ENCODE measurements around the gene CNTFR.

CNTFR gene

GRCh38 chr9:34572628-34573027 lies 16.9 kb downstream of the CNTFR start:
- DNase-seq (ENCODE audit: low read depth in 2 of 2, low spot score in 1 of 2), result no peak

GRCh38 chr9:34572092-34572491 lies 17.4 kb downstream of the CNTFR start:
- DNase-seq (ENCODE audit: low read depth in 2 of 2, low spot score in 1 of 2), result no peak

DNA sequence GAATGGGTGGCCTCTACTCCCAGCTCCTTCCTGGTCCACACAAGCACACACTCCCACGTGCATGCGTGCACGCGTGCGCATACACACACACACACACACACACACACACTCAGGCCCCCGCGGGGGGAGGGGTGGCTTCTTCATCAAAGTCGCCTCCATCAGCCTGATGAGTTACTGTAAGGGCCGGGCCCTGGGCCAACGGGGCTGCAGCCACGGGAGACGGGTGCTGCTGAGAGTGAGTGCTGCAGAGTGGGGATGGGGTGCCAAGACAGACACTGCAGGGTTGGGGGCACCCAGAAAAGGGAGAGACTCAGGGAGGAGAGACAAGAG lies 18.1 kb downstream of the CNTFR start:
- no peak for DNase-seq (ENCODE audit: low read depth in 2 of 2, low spot score in 1 of 2)

DNA sequence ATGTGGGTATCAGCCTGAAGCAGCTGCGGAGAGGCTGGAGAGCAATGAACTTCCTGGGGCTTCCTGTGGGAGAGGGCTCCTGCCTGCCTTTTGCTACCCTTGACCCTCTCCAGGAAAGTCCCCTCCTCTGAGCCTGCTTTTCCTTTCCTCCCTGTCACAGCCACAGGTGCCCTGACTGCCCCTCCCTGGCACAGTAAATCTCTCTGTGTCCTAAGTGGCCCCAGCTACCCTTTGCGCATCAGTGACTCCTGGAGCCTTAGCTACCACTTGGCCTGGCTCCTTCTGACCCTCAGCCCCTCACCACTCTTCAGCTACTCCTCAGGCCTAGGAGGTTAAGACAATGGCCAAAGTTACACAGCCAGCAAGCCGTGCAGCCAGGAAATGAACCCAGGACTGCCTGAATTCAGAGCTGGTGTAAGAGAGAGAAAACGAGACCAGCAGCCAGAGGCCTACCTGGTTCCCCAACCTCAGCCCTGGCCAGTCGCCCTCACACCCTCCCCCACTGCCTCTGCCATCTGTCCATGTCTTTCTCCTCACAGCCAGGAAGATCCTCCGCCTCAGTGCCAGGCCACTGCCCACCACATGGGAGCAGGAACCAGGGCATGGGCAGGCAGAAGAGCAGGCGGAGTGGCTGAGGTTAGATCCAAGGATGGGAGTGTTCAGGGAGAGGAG lies 18.6 kb downstream of the CNTFR start:
- no peak for DNase-seq (ENCODE audit: low read depth in 2 of 2, low spot score in 1 of 2)

- DNase-seq (ENCODE audit: low read depth in 2 of 2, low spot score in 1 of 2), result no peak
Observed at GRCh38 chr9:34570376-34570775, 19.1 kb downstream of the CNTFR start.

DNA sequence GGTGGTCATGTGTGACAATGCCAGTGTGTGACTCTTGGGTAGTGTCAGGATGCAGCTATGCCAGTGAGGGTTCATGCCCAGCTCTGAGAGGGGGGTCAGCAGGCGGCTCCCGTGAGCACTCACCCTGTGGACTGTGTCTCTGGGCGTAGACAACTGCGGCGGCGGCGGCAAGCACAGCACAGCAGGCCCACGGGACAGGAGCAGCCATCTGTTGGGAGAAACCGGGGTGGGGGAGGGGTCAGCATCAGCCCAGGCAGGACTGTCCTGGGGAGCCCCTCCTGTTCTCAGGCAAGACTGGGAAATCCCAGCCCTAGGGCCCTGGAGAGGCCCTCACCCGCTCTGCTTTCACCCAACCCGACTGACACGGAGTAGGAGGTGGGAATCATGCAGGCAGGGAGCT lies 20.8 kb downstream of the CNTFR start:
- no peak for DNase-seq (ENCODE audit: low read depth in 2 of 2, low spot score in 1 of 2)

- DNase-seq (ENCODE audit: low read depth in 2 of 2, low spot score in 1 of 2), result no peak
Observed at GRCh38 chr9:34568133-34568532, 21.4 kb downstream of the CNTFR start.

- no peak for DNase-seq (ENCODE audit: low read depth in 2 of 2, low spot score in 1 of 2)
Observed at GRCh38 chr9:34566972-34567371, 22.6 kb downstream of the CNTFR start.

DNA sequence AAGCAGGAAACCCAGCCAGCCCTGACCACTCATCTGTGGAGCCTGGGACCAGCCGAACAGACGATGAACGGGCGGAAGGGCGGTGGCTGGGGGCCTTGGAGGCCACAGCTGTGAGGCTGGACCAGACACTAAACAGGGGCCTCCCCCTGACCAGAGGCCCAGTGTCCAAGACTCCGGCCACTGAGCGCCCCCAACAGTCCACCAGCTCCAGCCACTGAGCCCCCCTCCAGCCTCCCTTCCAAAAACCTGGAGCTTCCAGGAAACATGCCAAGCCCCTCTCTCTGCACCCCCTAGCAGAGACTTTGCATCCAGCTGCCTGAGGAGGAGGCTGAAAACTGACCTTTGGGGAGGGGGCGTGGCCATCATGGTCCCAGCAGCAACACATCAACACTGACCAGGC lies 23.2 kb downstream of the CNTFR start:
- DNase-seq (ENCODE audit: low read depth in 2 of 2, low spot score in 1 of 2), result no peak

DNA sequence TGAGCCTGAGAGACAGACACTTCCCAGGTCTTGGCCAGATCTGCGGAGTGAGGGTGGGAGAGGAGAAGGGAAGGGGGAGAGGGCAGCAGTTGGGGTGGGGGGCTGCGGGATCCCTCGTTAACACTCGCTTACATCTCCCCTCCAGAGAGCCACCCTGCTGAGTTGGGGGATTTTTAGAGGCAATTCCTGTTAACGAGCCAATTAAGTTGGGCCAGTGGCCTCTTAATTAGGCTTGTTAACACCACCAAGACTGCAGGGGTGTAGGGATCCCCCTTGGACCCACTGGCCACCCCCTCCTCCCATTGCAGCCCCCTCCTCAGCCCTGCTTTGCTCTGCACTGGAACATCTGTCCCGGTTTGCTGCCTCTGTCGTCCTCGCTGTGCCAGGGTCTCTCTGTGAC lies 23.7 kb downstream of the CNTFR start:
- no peak for DNase-seq (ENCODE audit: low read depth in 2 of 2, low spot score in 1 of 2)

GRCh38 chr9:34564617-34565016 lies 24.9 kb downstream of the CNTFR start:
- no peak for DNase-seq (ENCODE audit: low read depth in 2 of 2, low spot score in 1 of 2)

GRCh38 chr9:34563262-34563661 lies 26.3 kb downstream of the CNTFR start:
- no peak for DNase-seq (ENCODE audit: low read depth in 2 of 2, low spot score in 1 of 2)

- no peak for DNase-seq (ENCODE audit: low read depth in 2 of 2, low spot score in 1 of 2)
Observed at GRCh38 chr9:34562135-34562745, 27.3 kb downstream of the CNTFR start.

DNA sequence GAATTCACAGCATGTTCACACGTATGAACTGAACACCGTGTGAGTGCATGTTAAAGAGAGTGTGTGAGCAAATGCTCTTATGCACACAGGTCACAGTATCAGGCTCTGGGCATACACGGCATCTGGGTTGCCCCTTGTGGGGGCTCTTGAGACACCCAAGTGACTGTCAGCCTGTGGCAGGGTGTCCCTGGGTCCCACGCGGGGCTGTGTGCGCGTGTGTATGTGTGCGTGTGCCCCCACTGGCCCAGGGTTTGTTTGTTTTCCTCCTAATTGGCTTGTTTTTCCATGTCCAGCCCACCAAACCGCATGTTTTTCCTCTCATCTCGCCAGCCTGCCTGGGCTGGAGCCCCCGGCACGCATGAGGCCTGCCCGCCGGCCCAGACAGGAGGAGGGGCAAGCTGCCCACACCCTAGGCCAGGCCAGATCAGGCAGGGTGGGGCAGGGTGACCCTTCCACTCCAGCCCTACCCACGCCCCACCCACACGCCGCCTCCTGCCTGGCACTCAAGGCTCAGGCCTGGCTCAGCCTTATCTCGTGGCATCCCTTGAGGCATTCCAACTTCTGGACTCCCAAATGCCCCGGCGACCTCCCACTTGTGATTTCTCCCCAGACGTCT lies 28.8 kb downstream of the CNTFR start:
- DNase-seq (ENCODE audit: low read depth in 2 of 2, low spot score in 1 of 2), result no peak

- no peak for DNase-seq (ENCODE audit: low read depth in 2 of 2, low spot score in 1 of 2)
Observed at GRCh38 chr9:34559624-34560455, 29.7 kb downstream of the CNTFR start.

- no peak for DNase-seq (ENCODE audit: low read depth in 2 of 2, low spot score in 1 of 2)
Observed at GRCh38 chr9:34558919-34559623, 30.5 kb downstream of the CNTFR start.

DNA sequence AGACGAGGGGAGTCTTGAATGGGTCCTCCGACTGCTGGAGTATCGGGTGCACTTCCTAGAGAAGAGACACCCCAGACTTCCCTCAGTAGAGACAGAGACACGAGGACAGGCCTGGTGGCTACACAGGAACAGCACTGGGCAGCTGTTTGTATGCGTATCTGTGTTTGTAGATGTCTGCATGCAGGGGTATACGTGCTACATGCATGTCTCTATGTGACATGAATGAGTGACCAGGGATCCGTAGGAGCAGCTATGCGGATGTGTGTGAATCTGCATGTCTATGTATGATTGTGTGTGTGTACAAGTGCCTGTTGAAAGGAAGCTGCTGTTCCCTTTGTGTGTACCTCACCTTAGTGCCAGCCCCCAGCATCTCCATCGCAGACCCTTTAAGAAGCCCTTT lies 31.2 kb downstream of the CNTFR start:
- DNase-seq (ENCODE audit: low read depth in 2 of 2, low spot score in 1 of 2), result no peak

GRCh38 chr9:34557426-34558321 lies 31.9 kb downstream of the CNTFR start:
- no peak for DNase-seq (ENCODE audit: low read depth in 2 of 2, low spot score in 1 of 2)

GRCh38 chr9:34556949-34557348 lies 32.6 kb downstream of the CNTFR start:
- DNase-seq (ENCODE audit: low read depth in 2 of 2, low spot score in 1 of 2), result no peak

DNA sequence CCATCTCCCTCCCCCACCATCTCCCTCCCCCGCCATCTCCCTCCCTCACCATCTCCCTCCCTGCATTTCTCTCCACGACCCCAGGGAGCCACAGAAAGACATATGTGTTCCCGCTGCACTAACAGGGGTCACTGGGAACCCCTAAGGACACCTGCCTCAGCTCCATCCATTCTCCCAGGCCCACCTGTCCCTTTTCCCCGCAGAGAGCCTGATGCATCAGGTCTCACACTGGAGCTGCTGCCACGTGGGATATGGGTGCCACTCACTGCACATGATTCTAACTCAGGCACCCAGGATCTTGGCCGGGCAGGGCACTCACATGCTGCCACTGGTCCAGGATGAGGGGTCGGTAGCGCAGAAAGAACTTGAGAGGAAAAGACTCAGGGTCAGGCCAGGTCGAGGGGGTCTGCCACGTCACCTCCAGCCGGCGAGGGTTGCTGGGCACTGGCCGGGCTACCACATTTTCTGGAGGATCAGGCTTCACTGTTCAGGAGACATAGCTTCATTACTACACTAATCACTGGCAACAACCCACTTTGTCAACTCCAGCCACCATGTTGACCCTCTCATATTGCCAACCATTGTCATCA lies 33.5 kb downstream of the CNTFR start:
- no peak for DNase-seq (ENCODE audit: low read depth in 2 of 2, low spot score in 1 of 2)
